IMR-90 (cell line): ENCODE data around the gene SHOX. TPM values are rescaled to one million over a fixed set of nuclear protein-coding genes. Genes with fewer than 3 reads are reported as not detected.

Source experiments
- ATAC-seq: fragments of 200-7000 bp; cut with Tn5 transposase; 2 replicates; pipeline ENCODE4 v1.9.1; 2020; ENCODE audit warnings: low read depth, mild to moderate bottlenecking, moderate library complexity
- BruUV-seq: library from RNA; stranded (reverse); fragments of 400-500 nt; replicated peaks from 2 replicates; lab custom pipeline; 2021; lab: Mats Ljungman, UMichigan
- CTCF ChIA-PET: fragments of 300-600 bp; formaldehyde crosslinking; extraction: SDS; loops from one replicate; lab custom pipeline; 2021; ENCODE audit warnings: antibody characterized with exemption; lab: Yijun Ruan, JAX
- POLR2A ChIA-PET: fragments of 300-600 bp; sonication (Branson Sonifier 250); formaldehyde crosslinking; loops from one replicate; lab custom pipeline; 2022; ENCODE audit warnings: antibody characterized with exemption; ENCODE audit not compliant: unreplicated experiment; lab: Charles Lee
- DNase-seq: peaks from one replicate; pipeline ENCODE4 v3.0.0; 2013
- H2AFZ ChIP-seq: replicated peaks from 2 replicates; pipeline ENCODE3; 2013; ENCODE audit warnings: low read length, mild to moderate bottlenecking; ENCODE audit not compliant: poor library complexity
- H2AK5ac ChIP-seq: 2 replicates; pipeline ENCODE4 v1.6.1; 2013; ENCODE audit warnings: low read depth, low read length, inconsistent platforms
- H2AK9ac ChIP-seq: replicated peaks from 2 replicates; pipeline ENCODE3; 2013; ENCODE audit warnings: mild to moderate bottlenecking, low read depth, low read length, moderate library complexity; ENCODE audit not compliant: poor library complexity
- H2BK120ac ChIP-seq: 2 replicates; pipeline ENCODE4 v1.6.1; 2013; ENCODE audit warnings: low read depth, low read length, inconsistent platforms
- H2BK15ac ChIP-seq: 3 replicates; pipeline ENCODE4 v1.6.1; 2013; ENCODE audit warnings: low read depth, low read length, inconsistent platforms
- H2BK20ac ChIP-seq: 2 replicates; pipeline ENCODE4 v1.6.1; 2013; ENCODE audit warnings: low read depth, mild to moderate bottlenecking, inconsistent platforms, low read length, moderate library complexity
- H2BK5ac ChIP-seq: 2 replicates; pipeline ENCODE4 v1.6.1; 2013; ENCODE audit warnings: mild to moderate bottlenecking, low read depth, low read length, inconsistent platforms; ENCODE audit not compliant: poor library complexity, severe bottlenecking
- H3K14ac ChIP-seq: replicated peaks from 2 replicates; pipeline ENCODE4 v1.6.1; 2013; ENCODE audit warnings: low read depth, low read length, inconsistent platforms
- H3K18ac ChIP-seq: 2 replicates; pipeline ENCODE4 v1.6.1; 2013; ENCODE audit warnings: low read depth, low read length, control low read depth
- H3K23ac ChIP-seq: 2 replicates; pipeline ENCODE4 v1.6.1; 2013; ENCODE audit warnings: low read depth, low read length, inconsistent platforms
- H3K27ac ChIP-seq: 2 replicates; pipeline ENCODE4 v1.5.1; 2013; ENCODE audit warnings: mild to moderate bottlenecking, control low read depth, low read length; ENCODE audit not compliant: insufficient read depth
- H3K27me3 ChIP-seq: 2 replicates; pipeline ENCODE4 v1.6.1; 2013; ENCODE audit warnings: low read length; ENCODE audit not compliant: control insufficient read depth, insufficient read depth
- H3K36me3 ChIP-seq: 2 replicates; pipeline ENCODE4 v1.6.1; 2013; ENCODE audit warnings: low read length, mixed read lengths; ENCODE audit not compliant: control insufficient read depth, insufficient read depth
- H3K4ac ChIP-seq: 2 replicates; pipeline ENCODE4 v1.6.1; 2013; ENCODE audit warnings: low read depth, low read length, inconsistent platforms
- H3K4me1 ChIP-seq: 2 replicates; pipeline ENCODE4 v1.6.1; 2013; ENCODE audit warnings: low read length, mixed read lengths; ENCODE audit not compliant: control insufficient read depth, insufficient read depth
- H3K4me2 ChIP-seq: 2 replicates; pipeline ENCODE4 v1.6.1; 2013; ENCODE audit warnings: low read depth, mild to moderate bottlenecking, control low read depth, low read length, moderate library complexity
- H3K4me3 ChIP-seq: 2 replicates; pipeline ENCODE4 v1.5.1; 2013; ENCODE audit warnings: low read depth, mild to moderate bottlenecking, control low read depth, low read length, moderate library complexity; ENCODE audit not compliant: insufficient read depth
- H3K56ac ChIP-seq: 2 replicates; pipeline ENCODE4 v1.6.1; 2013; ENCODE audit warnings: low read length, inconsistent platforms; ENCODE audit not compliant: insufficient read depth; ENCODE audit errors: extremely low read depth
- H3K79me1 ChIP-seq, 2 experiments: 2 replicates each; pipeline ENCODE4 v1.6.1; 2013; ENCODE audit warnings: low read length in 2 of 2, inconsistent platforms in 1 of 2, low read depth in 1 of 2
- H3K9ac ChIP-seq: 2 replicates; pipeline ENCODE4 v1.6.1; 2013; ENCODE audit warnings: low read depth, low read length, control low read depth
- H3K9me1 ChIP-seq: 2 replicates; pipeline ENCODE4 v1.6.1; 2013; ENCODE audit warnings: low read length, inconsistent platforms; ENCODE audit not compliant: insufficient read depth
- H3K9me3 ChIP-seq: 2 replicates; pipeline ENCODE4 v1.6.1; 2013; ENCODE audit warnings: low read length; ENCODE audit not compliant: control insufficient read depth, insufficient read depth
- H4K20me1 ChIP-seq: 2 replicates; pipeline ENCODE4 v1.6.1; 2013; ENCODE audit warnings: low read length, inconsistent platforms; ENCODE audit not compliant: insufficient read depth
- H4K5ac ChIP-seq: 2 replicates; pipeline ENCODE4 v1.6.1; 2013; ENCODE audit warnings: mild to moderate bottlenecking, low read depth, low read length, control low read depth
- H4K8ac ChIP-seq, 2 experiments: 2 replicates each; pipeline ENCODE4 v1.6.1; 2013; ENCODE audit warnings: low read depth in 2 of 2, low read length in 2 of 2, control low read depth in 1 of 2, inconsistent platforms in 1 of 2
- H4K91ac ChIP-seq: 2 replicates; pipeline ENCODE4 v1.6.1; 2013; ENCODE audit warnings: low read depth, low read length, inconsistent platforms; ENCODE audit not compliant: insufficient read depth
- BHLHE40 ChIP-seq: fragments of 150-350 bp; IDR thresholded peaks from 2 replicates; pipeline ENCODE4 v1.6.1; 2016; ENCODE audit warnings: mild to moderate bottlenecking, low read depth, low read length
- CEBPB ChIP-seq: IDR thresholded peaks from 2 replicates; pipeline ENCODE4 v1.6.1; 2012; ENCODE audit warnings: low read depth, low read length, improper control_type of control experiment
- CHD1 ChIP-seq: IDR thresholded peaks from 2 replicates; pipeline ENCODE4 v1.6.1; 2012; ENCODE audit warnings: low read depth, low read length, improper control_type of control experiment
- FOS ChIP-seq: fragments of 150-350 bp; IDR thresholded peaks from 2 replicates; pipeline ENCODE4 v1.6.1; 2016; ENCODE audit warnings: low read depth, low read length
- MAFK ChIP-seq: IDR thresholded peaks from 2 replicates; pipeline ENCODE4 v1.6.1; 2012; ENCODE audit warnings: low read depth, low read length, improper control_type of control experiment
- MAZ ChIP-seq: IDR thresholded peaks from 2 replicates; pipeline ENCODE4 v1.6.1; 2012; ENCODE audit warnings: low read depth, mild to moderate bottlenecking, low read length, improper control_type of control experiment, moderate library complexity, borderline replicate concordance
- MXI1 ChIP-seq: IDR thresholded peaks from 2 replicates; pipeline ENCODE4 v1.6.1; 2012; ENCODE audit warnings: low read depth, mild to moderate bottlenecking, low read length, moderate library complexity, borderline replicate concordance
- NFE2L2 ChIP-seq: fragments of 150-350 bp; IDR thresholded peaks from 2 replicates; pipeline ENCODE4 v1.6.1; 2016; ENCODE audit warnings: low read depth, mild to moderate bottlenecking, low read length
- POLR2A ChIP-seq: IDR thresholded peaks from 2 replicates; pipeline ENCODE4 v1.6.1; 2012; ENCODE audit warnings: mild to moderate bottlenecking, low read depth, low read length
- RAD21 ChIP-seq: IDR thresholded peaks from 2 replicates; pipeline ENCODE4 v1.6.1; 2012; ENCODE audit warnings: low read length, improper control_type of control experiment
- RCOR1 ChIP-seq: IDR thresholded peaks from 2 replicates; pipeline ENCODE4 v1.6.1; 2012; ENCODE audit warnings: mild to moderate bottlenecking, low read length, improper control_type of control experiment; ENCODE audit not compliant: insufficient replicate concordance
- RFX5 ChIP-seq: IDR thresholded peaks from 2 replicates; pipeline ENCODE4 v1.8.0; 2012; ENCODE audit warnings: low read depth, mild to moderate bottlenecking, low read length, moderate library complexity
- SMC3 ChIP-seq: fragments of 150-350 bp; IDR thresholded peaks from 2 replicates; pipeline ENCODE4 v1.6.1; 2016; ENCODE audit warnings: low read depth, mild to moderate bottlenecking, antibody characterized with exemption, low read length, moderate library complexity
- WGBS, 2 experiments: methylation state at CpG; one replicate each; pipeline versions ENCODE4 v1.1.5 to v1.1.7; 2013; ENCODE audit warnings: missing lambda C conversion rate in 2 of 2; ENCODE audit not compliant: insufficient read length in 1 of 2; ENCODE audit errors: extremely low coverage in 2 of 2; 5-methylcytosine and 5-hydroxymethylcytosine counted together
- dilution Hi-C: fragments of 300-500 bp; cut with HindIII; formaldehyde crosslinking; loops from one replicate; pipeline ENCODE4 v1.14.3; 2018; ENCODE audit warnings: low sequenced_read_pairs; ENCODE audit not compliant: unreplicated experiment
- in situ Hi-C: fragments of 300-500 bp; cut with MboI; formaldehyde crosslinking; loops from 3 replicates; pipeline ENCODE4 v1.14.3; 2019; ENCODE audit warnings: low sequenced_read_pairs, inconsistent platforms, mixed read lengths
- intact Hi-C: fragments of 100-400 bp; cut with micrococcal nuclease; formaldehyde crosslinking; loops from 2 replicates; pipeline ENCODE4 v1.10.0; 2022
- polyA plus RNA-seq, 3 experiments: library from polyadenylated mRNA; depleted of rRNA; stranded (reverse); fragments of >200 nt; gene quantifications; 2 replicates each; pipeline ENCODE4 v1.2.3, GENCODE V29; 2012; ENCODE audit warnings: low replicate concordance in 1 of 3
- total RNA-seq: library from RNA; depleted of rRNA; stranded (reverse); fragments of >200 nt; gene quantifications from 2 replicates; pipeline ENCODE4 v1.2.3, GENCODE V29; 2012
- TF ChIP-seq, protein P1 (sequence below): fragments of 150-350 bp; IDR thresholded peaks from 2 replicates; pipeline ENCODE4 v1.6.1; 2016; ENCODE audit warnings: low read depth, mild to moderate bottlenecking, low read length, moderate library complexity, borderline replicate concordance
- TF ChIP-seq, protein P2 (sequence below): fragments of 150-350 bp; IDR thresholded peaks from 2 replicates; pipeline ENCODE4 v1.6.1; 2017; ENCODE audit warnings: mild to moderate bottlenecking, antibody characterized with exemption, low read length, low read depth

The SHOX gene
- total and polyA plus RNA-seq, 2 of the 4 experiments (the other 2 are of a cell fraction): not detected

DNA sequence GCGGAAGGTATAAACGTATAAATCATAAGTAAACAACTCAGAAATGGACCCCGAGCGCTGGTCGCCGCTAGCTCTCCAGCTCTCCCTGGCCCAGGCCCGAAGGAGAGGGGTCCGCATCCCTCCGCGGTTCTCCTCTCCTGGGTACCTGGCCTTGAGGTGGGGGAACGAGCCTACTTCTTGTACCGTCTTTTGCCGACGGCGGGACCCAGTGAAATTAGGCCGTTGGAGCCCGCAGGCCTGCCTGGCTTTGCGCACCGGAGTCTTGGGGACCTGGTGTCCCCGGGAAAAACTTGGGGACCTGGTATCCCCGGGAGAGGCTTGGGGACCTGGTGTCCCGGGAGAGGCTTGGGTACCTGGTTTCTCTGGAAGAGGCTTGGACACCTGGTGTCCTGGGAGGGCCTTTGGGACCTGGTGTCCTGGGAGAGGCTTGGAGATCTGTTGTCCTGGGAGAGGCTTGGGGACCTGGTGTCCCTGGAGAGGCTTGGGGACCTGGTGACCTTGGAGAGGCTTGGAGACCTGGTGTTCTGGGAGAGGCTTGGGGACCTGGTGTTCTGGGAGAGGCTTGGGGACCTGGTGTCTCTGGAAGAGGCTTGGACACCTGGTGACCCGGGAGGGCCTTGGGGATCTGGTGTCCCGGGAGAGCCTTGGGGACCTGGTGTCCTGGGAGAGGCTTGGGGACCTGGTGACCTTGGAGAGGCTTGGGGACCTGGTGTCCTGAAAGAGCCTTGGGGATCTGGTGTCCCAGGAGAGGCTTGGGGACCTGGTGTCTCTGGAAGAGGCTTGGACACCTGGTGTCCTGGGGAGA is 12.0 kb downstream of the SHOX start:
- no peaks in the 10 kb centered on the region for H4K20me1 ChIP-seq
- DNase-seq (no peak), ATAC-seq (no peak)
- no peak overlapping the region for H3K14ac ChIP-seq
- no peak overlapping the region for H3K4me2 ChIP-seq
- H3K18ac ChIP-seq: no peak overlapping the region
- POLR2A ChIA-PET: no interaction called here
- no peaks in the 10 kb centered on the region for H3K36me3 ChIP-seq
- CTCF ChIA-PET: no interaction called here
- H2AK9ac ChIP-seq: no peak overlapping the region
- no peak overlapping the region for H2AFZ ChIP-seq
- H2BK20ac ChIP-seq: no peak overlapping the region
- in situ Hi-C loops: no loop called here
- intact Hi-C loops: no loop called here
- H3K4me3 ChIP-seq: no peak overlapping the region
- H3K9me1 ChIP-seq: no peaks in the 10 kb centered on the region
- dilution Hi-C loops: no loop called here
- H3K4ac ChIP-seq: no peak overlapping the region
- no peak overlapping the region for H2BK5ac ChIP-seq
- no peak overlapping the region for H3K27ac ChIP-seq
- H3K9me3 ChIP-seq: peaks cover 5% of the 10 kb centered on the region; the same call in 1 of the 2 replicates
- H4K91ac ChIP-seq: no peak overlapping the region
- no TSS peak for BruUV-seq
- no peak overlapping the region for H2BK15ac ChIP-seq
- H3K23ac ChIP-seq: no peak overlapping the region
- H3K27me3 ChIP-seq: peaks cover 2% of the 10 kb centered on the region
- no peak overlapping the region for H4K8ac ChIP-seq
- no peak overlapping the region for H2BK120ac ChIP-seq
- H3K79me1 ChIP-seq: no peaks in the 10 kb centered on the region
- no peak overlapping the region for H3K9ac ChIP-seq
- no peaks in the 10 kb centered on the region for H3K4me1 ChIP-seq
- H4K5ac ChIP-seq: no peak overlapping the region
- H3K56ac ChIP-seq: no peak overlapping the region
- no peak overlapping the region for H2AK5ac ChIP-seq
- WGBS, 2 experiments: 6% methylated on average over 11 of the region's 24 CpGs; no CpG with 5 or more reads in 1 of the 2 experiments
- TF ChIP-seq POLR2A: no peak
- TF ChIP-seq RCOR1: no peak
- TF ChIP-seq FOS: no peak
- no peak for TF ChIP-seq BHLHE40
- TF ChIP-seq CHD1: no peak
- TF ChIP-seq, protein P1, sequence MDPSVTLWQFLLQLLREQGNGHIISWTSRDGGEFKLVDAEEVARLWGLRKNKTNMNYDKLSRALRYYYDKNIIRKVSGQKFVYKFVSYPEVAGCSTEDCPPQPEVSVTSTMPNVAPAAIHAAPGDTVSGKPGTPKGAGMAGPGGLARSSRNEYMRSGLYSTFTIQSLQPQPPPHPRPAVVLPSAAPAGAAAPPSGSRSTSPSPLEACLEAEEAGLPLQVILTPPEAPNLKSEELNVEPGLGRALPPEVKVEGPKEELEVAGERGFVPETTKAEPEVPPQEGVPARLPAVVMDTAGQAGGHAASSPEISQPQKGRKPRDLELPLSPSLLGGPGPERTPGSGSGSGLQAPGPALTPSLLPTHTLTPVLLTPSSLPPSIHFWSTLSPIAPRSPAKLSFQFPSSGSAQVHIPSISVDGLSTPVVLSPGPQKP: no peak
- no peak for TF ChIP-seq MAZ
- TF ChIP-seq, protein P2, sequence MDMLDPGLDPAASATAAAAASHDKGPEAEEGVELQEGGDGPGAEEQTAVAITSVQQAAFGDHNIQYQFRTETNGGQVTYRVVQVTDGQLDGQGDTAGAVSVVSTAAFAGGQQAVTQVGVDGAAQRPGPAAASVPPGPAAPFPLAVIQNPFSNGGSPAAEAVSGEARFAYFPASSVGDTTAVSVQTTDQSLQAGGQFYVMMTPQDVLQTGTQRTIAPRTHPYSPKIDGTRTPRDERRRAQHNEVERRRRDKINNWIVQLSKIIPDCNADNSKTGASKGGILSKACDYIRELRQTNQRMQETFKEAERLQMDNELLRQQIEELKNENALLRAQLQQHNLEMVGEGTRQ: no peak
- no peak for TF ChIP-seq MAFK
- TF ChIP-seq RFX5: no peak
- no peak for TF ChIP-seq RAD21
- TF ChIP-seq MXI1: no peak
- TF ChIP-seq CEBPB: no peak
- TF ChIP-seq NFE2L2: no peak
- TF ChIP-seq SMC3: no peak
